Peyer's patch (tissue), 4 donors: Measurements from ENCODE around the gene ACD.

Experiments
- POLR2A ChIP-seq, 2 donors: fragments of 450-650 bp; IDR thresholded peaks; one replicate each; pipeline ENCODE4 v1.5.1; 2017; ENCODE audit warnings: antibody characterized with exemption in 2 of 2, mild to moderate bottlenecking in 2 of 2, moderate library complexity in 2 of 2
- TF ChIP-seq, protein P1 (sequence below), 6 experiments: fragments of 450-650 bp in 4 of 6; fragments of 200-600 bp in 2 of 6; sonication (generic) in 1 of 6; IDR thresholded peaks; one replicate each; pipeline ENCODE4 v1.5.1; 2017 to 2019; ENCODE audit warnings: antibody characterized with exemption in 6 of 6, mild to moderate bottlenecking in 3 of 6, moderate library complexity in 1 of 6

GRCh38 chr16:67666032-67666551 lies 6.0 kb upstream of the ACD start:
- TF ChIP-seq, protein P1, sequence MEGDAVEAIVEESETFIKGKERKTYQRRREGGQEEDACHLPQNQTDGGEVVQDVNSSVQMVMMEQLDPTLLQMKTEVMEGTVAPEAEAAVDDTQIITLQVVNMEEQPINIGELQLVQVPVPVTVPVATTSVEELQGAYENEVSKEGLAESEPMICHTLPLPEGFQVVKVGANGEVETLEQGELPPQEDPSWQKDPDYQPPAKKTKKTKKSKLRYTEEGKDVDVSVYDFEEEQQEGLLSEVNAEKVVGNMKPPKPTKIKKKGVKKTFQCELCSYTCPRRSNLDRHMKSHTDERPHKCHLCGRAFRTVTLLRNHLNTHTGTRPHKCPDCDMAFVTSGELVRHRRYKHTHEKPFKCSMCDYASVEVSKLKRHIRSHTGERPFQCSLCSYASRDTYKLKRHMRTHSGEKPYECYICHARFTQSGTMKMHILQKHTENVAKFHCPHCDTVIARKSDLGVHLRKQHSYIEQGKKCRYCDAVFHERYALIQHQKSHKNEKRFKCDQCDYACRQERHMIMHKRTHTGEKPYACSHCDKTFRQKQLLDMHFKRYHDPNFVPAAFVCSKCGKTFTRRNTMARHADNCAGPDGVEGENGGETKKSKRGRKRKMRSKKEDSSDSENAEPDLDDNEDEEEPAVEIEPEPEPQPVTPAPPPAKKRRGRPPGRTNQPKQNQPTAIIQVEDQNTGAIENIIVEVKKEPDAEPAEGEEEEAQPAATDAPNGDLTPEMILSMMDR (IDR thresholded peaks at IDR 0.05), result no peak
- no peak for TF ChIP-seq POLR2A (IDR thresholded peaks at IDR 0.05)
